H1 (cell line): Measurements from ENCODE around the gene ZNF680. TPM values are rescaled to one million over a fixed set of nuclear protein-coding genes. Genes with fewer than 3 reads are reported as not detected.

Experiments used
- CTCF ChIA-PET: fragments of 300-600 bp; sonication (Branson Sonifier 250); formaldehyde crosslinking; loops from one replicate; lab custom pipeline; 2021; ENCODE audit not compliant: partially characterized antibody; lab: Charles Lee
- POLR2A ChIA-PET: fragments of 300-600 bp; sonication (Branson Sonifier 250); formaldehyde crosslinking; loops from one replicate; lab custom pipeline; 2021; ENCODE audit warnings: inconsistent platforms; ENCODE audit not compliant: partially characterized antibody; lab: Charles Lee
- DNase-seq, 2 experiments: peaks; one replicate each; pipeline versions ENCODE4 v3.0.0 to v3.0.0-alpha.2; 2010 to 2022; ENCODE audit warnings: low spot score in 2 of 2, low read depth in 1 of 2, mixed read lengths in 1 of 2
- FAIRE-seq: peaks from 2 replicates; lab custom pipeline; 2011; peaks lifted over from hg19 to GRCh38; lab: Jason Lieb, UNC
- H2AFZ ChIP-seq: 2 replicates; pipeline ENCODE4 v1.8.1; 2012; ENCODE audit warnings: low read length, inconsistent platforms
- H2AK5ac ChIP-seq: 2 replicates; pipeline ENCODE4 v1.6.1; 2013; ENCODE audit warnings: low read depth, low read length
- H2BK120ac ChIP-seq: replicated peaks from 2 replicates; pipeline ENCODE3; 2013; ENCODE audit warnings: low read depth, low read length, inconsistent platforms
- H2BK12ac ChIP-seq: 2 replicates; pipeline ENCODE4 v1.6.1; 2013; ENCODE audit warnings: low read depth, low read length
- H2BK15ac ChIP-seq: 2 replicates; pipeline ENCODE4 v1.6.1; 2013; ENCODE audit warnings: low read length
- H2BK20ac ChIP-seq: 2 replicates; pipeline ENCODE4 v1.6.1; 2013; ENCODE audit warnings: low read length
- H2BK5ac ChIP-seq: 2 replicates; pipeline ENCODE4 v1.6.1; 2013; ENCODE audit warnings: low read depth, low read length
- H3K14ac ChIP-seq: 2 replicates; pipeline ENCODE4 v1.6.1; 2013; ENCODE audit warnings: inconsistent platforms; ENCODE audit not compliant: insufficient read length
- H3K18ac ChIP-seq: 2 replicates; pipeline ENCODE4 v1.6.1; 2013; ENCODE audit warnings: low read length; ENCODE audit errors: extremely low read depth
- H3K23ac ChIP-seq: 2 replicates; pipeline ENCODE4 v1.6.1; 2013; ENCODE audit warnings: inconsistent platforms; ENCODE audit not compliant: insufficient read length
- H3K23me2 ChIP-seq: 2 replicates; pipeline ENCODE4 v1.6.1; 2013; ENCODE audit warnings: low read depth, low read length
- H3K27ac ChIP-seq: 2 replicates; pipeline ENCODE4 v1.6.1; 2011; ENCODE audit warnings: low read depth, low read length, inconsistent platforms
- H3K27me3 ChIP-seq, 4 experiments: replicated peaks in 1 of 4; 1 replicate in 1 of 4; 2 replicates in 3 of 4; pipeline versions ENCODE4 v1.6.1 to v1.8.1; 2011 to 2013; ENCODE audit warnings: low read length in 3 of 4, mild to moderate bottlenecking in 3 of 4, inconsistent platforms in 2 of 4, mixed read lengths in 2 of 4, moderate library complexity in 1 of 4; ENCODE audit not compliant: control insufficient read depth in 3 of 4, insufficient read depth in 3 of 4; ENCODE audit errors: extremely low read depth in 1 of 4
- H3K36me3 ChIP-seq, 4 experiments: 2 replicates each; pipeline versions ENCODE4 v1.6.1 to v1.8.1; 2011 to 2013; ENCODE audit warnings: mild to moderate bottlenecking in 4 of 4, low read length in 3 of 4, moderate library complexity in 2 of 4, control low read depth in 1 of 4, inconsistent platforms in 1 of 4; ENCODE audit not compliant: insufficient read depth in 4 of 4, control insufficient read depth in 2 of 4
- H3K4ac ChIP-seq: replicated peaks from 2 replicates; pipeline ENCODE3; 2013; ENCODE audit warnings: low read length, low read depth, mixed read lengths, inconsistent platforms; ENCODE audit not compliant: insufficient read length
- H3K4me1 ChIP-seq, 4 experiments: replicated peaks in 1 of 4; 1 replicate in 1 of 4; 2 replicates in 3 of 4; pipeline versions ENCODE4 v1.6.1 to v1.8.1; 2011 to 2013; ENCODE audit warnings: low read length in 3 of 4, inconsistent platforms in 2 of 4, mixed read lengths in 1 of 4; ENCODE audit not compliant: insufficient read depth in 4 of 4, control insufficient read depth in 3 of 4
- H3K4me2 ChIP-seq, 2 experiments: 2 replicates each; pipeline versions ENCODE4 v1.6.1 to v1.8.1; 2011 to 2013; ENCODE audit warnings: low read depth in 2 of 2, low read length in 2 of 2, control low read depth in 1 of 2, inconsistent platforms in 1 of 2, mild to moderate bottlenecking in 1 of 2; ENCODE audit not compliant: insufficient read depth in 1 of 2
- H3K4me3 ChIP-seq, 4 experiments: fragments of 200-600, 300-600 bp in 1 of 4; sonication (generic), shearing (Covaris generic), sonication (Bioruptor Twin) in 1 of 4; 2 replicates each; pipeline versions ENCODE4 v1.5.1 to v1.8.1; 2011 to 2016; ENCODE audit warnings: low read length in 4 of 4, low read depth in 3 of 4, control low read depth in 2 of 4, inconsistent platforms in 2 of 4, mild to moderate bottlenecking in 2 of 4, mixed read lengths in 1 of 4, moderate library complexity in 1 of 4; ENCODE audit not compliant: insufficient read depth in 2 of 4; ENCODE audit errors: extremely low read depth in 1 of 4
- H3K56ac ChIP-seq: replicated peaks from 2 replicates; pipeline ENCODE3; 2013; ENCODE audit warnings: low read depth, mild to moderate bottlenecking, mixed read lengths, low read length, inconsistent platforms; ENCODE audit not compliant: insufficient read length
- H3K79me1 ChIP-seq: 2 replicates; pipeline ENCODE4 v1.6.1; 2013; ENCODE audit warnings: low read depth, low read length, control low read depth
- H3K79me2 ChIP-seq, 2 experiments: 2 replicates each; pipeline versions ENCODE4 v1.6.1 to v1.8.1; 2012 to 2013; ENCODE audit warnings: low read length in 2 of 2, mild to moderate bottlenecking in 2 of 2, inconsistent platforms in 1 of 2; ENCODE audit not compliant: insufficient read depth in 2 of 2, control insufficient read depth in 1 of 2
- H3K9ac ChIP-seq, 4 experiments: replicated peaks in 1 of 4; 1 replicate in 1 of 4; 2 replicates in 3 of 4; pipeline versions ENCODE4 v1.6.1 to v1.8.1; 2011 to 2013; ENCODE audit warnings: low read depth in 3 of 4, low read length in 3 of 4, control low read depth in 2 of 4, mild to moderate bottlenecking in 2 of 4, moderate library complexity in 2 of 4, inconsistent platforms in 1 of 4; ENCODE audit errors: extremely low read depth in 1 of 4
- H3K9me3 ChIP-seq, 2 experiments: 2 replicates each; pipeline versions ENCODE4 v1.6.1 to v1.8.1; 2012 to 2013; ENCODE audit warnings: mild to moderate bottlenecking in 2 of 2, moderate library complexity in 2 of 2, control low read depth in 1 of 2, inconsistent platforms in 1 of 2, low read depth in 1 of 2, low read length in 1 of 2, mixed read lengths in 1 of 2; ENCODE audit not compliant: insufficient read depth in 2 of 2
- H4K20me1 ChIP-seq, 2 experiments: replicated peaks in 1 of 2; 2 replicates each; pipeline versions ENCODE3 to v1.8.1; 2011 to 2013; ENCODE audit warnings: inconsistent platforms in 2 of 2, low read length in 2 of 2, mild to moderate bottlenecking in 1 of 2; ENCODE audit not compliant: insufficient read depth in 2 of 2, control insufficient read depth in 1 of 2
- H4K5ac ChIP-seq: 2 replicates; pipeline ENCODE4 v1.6.1; 2013; ENCODE audit warnings: low read length, low read depth, mixed read lengths, inconsistent platforms; ENCODE audit not compliant: insufficient read length
- H4K8ac ChIP-seq: 2 replicates; pipeline ENCODE4 v1.8.0; 2013; ENCODE audit warnings: mild to moderate bottlenecking, moderate library complexity, low read length, inconsistent platforms; ENCODE audit not compliant: insufficient read depth; ENCODE audit errors: extremely low read depth
- H4K91ac ChIP-seq: replicated peaks from 2 replicates; pipeline ENCODE3; 2013; ENCODE audit warnings: low read length, mixed read lengths, inconsistent platforms; ENCODE audit not compliant: insufficient read length
- CEBPB ChIP-seq: IDR thresholded peaks from 2 replicates; pipeline ENCODE4 v1.6.1; 2012; ENCODE audit warnings: low read depth, low read length
- polyA plus RNA-seq, 7 experiments: library from polyadenylated mRNA; depleted of rRNA in 3 of 7; stranded (reverse) in 5 of 7; unstranded in 2 of 7; fragments of >200 nt in 5 of 7; fragments of 200-250 nt in 2 of 7; gene quantifications; 1 replicate in 5 of 7; 2 replicates in 1 of 7; 4 replicates in 1 of 7; pipeline versions ENCODE4 v1.2.1 to v1.2.3, GENCODE V29; 2011 to 2013; ENCODE audit warnings: missing spikeins in 2 of 7, mixed read lengths in 2 of 7
- total RNA-seq: library from RNA; stranded (reverse); fragmentation: NEBNext Ultra II Directional; extraction: Animal tissue kit (Norgen Biotek cat#: 25700); gene quantifications from 2 replicates; pipeline ENCODE4 v1.2.1, GENCODE V29; 2021

ZNF680 gene
- total and polyA plus RNA-seq, 2 of the 8 experiments (the other 6 are each of a cell fraction or from before 2014, with no cell fraction given): 15.3 TPM; not detected in 1

GRCh38 chr7:64606385-64606784 lies 43.5 kb upstream of the ZNF680 start:
- Histone ChIP-seq H3K36me3 (no peaks in the 10 kb centered on the region; a peak in 2 of 8 replicates), H4K5ac (no peak overlapping the region), H3K79me1 (no peaks in the 10 kb centered on the region), H2AFZ (no peak overlapping the region), H3K4ac (no peak overlapping the region), H3K23ac (no peak overlapping the region), H3K9ac (no peak overlapping the region), H3K79me2 (no peaks in the 10 kb centered on the region), H2BK12ac (no peak overlapping the region), H3K27me3 (no peaks in the 10 kb centered on the region), H4K91ac (no peak overlapping the region), H3K4me3 (no peak overlapping the region), H3K27ac (no peak overlapping the region), H2BK20ac (no peak overlapping the region), H3K56ac (no peak overlapping the region)
- no peak for TF ChIP-seq CEBPB
- TF ChIP-seq, all 59 proteins: peak for 0
- FAIRE-seq (no peak), DNase-seq (no peak)
- Histone ChIP-seq H3K4me1 (no peaks in the 10 kb centered on the region), H2BK5ac (no peak overlapping the region), H3K18ac (no peak overlapping the region), H4K8ac (no peak overlapping the region), H3K4me2 (no peak overlapping the region), H3K14ac (no peak overlapping the region), H3K23me2 (no peaks in the 10 kb centered on the region), H2AK5ac (no peak overlapping the region), H3K9me3 (peaks cover 78 to 99% of the 10 kb centered on the region in 2 experiments), H2BK120ac (no peak overlapping the region), H4K20me1 (no peaks in the 10 kb centered on the region), H2BK15ac (no peak overlapping the region)
- POLR2A ChIA-PET: interaction anchor here (1.9 kb wide), 1 partner anchor 12 kb away, joined by 5 read pairs; no protein-coding TSS in a partner anchor
- CTCF ChIA-PET: no interaction called here
